HuH-7.5 (cell line): ENCODE measurements around the gene CTSW.

Experiments used
- DNase-seq: peaks from one replicate; pipeline ENCODE4 v3.0.0; 2011; ENCODE audit warnings: low spot score

CTSW gene

GRCh38 chr11:65931773-65932557, 52.3 kb downstream of the CTSW start:
- DNase-seq, result no peak

- DNase-seq, result no peak
Observed at GRCh38 chr11:65932558-65932919, 52.9 kb downstream of the CTSW start.
